T-helper 1 cell treated with Interleukin-12 subunit alpha and Interleukin-12 subunit beta and Interleukin-4 antibody, amounts not matched to agents 30 μg/mL and 1 μg/mL, for 36 hours (primary cell): ENCODE measurements around the gene AUTS2.
A peak's percentile ranks its signal among the peaks of the same experiment; 100 is the strongest.

Experiments
- H3K27ac Mint-ChIP-seq: one replicate; pipeline ENCODE4 v1.8.0; 2021; ENCODE audit warnings: mild to moderate bottlenecking, mixed read lengths
- H3K27me3 Mint-ChIP-seq: one replicate; pipeline ENCODE4 v1.8.0; 2021; ENCODE audit warnings: low read depth, mixed read lengths
- H3K36me3 Mint-ChIP-seq: one replicate; pipeline ENCODE4 v1.8.0; 2021; ENCODE audit warnings: low read depth, mixed read lengths
- H3K4me1 Mint-ChIP-seq: one replicate; pipeline ENCODE4 v1.8.0; 2021; ENCODE audit warnings: low read depth, mixed read lengths
- H3K4me3 Mint-ChIP-seq: one replicate; pipeline ENCODE4 v1.8.0; 2021; ENCODE audit warnings: mild to moderate bottlenecking, moderate library complexity, mixed read lengths
- H3K9me3 Mint-ChIP-seq: one replicate; pipeline ENCODE4 v1.8.0; 2021; ENCODE audit warnings: mixed read lengths

Gene AUTS2

GRCh38 chr7:69598081-69598486 lies at the start of gene AUTS2:
Gene AUTS2, plus strand, starts transcription at chr7:69598475. Its CDS starts 1,179 bp downstream, at chr7:69599654.
- Mint-ChIP-seq H3K27ac (no peak within 1 kb of the TSS), H3K4me1 (peaks cover 3% of the 10 kb centered on the region), H3K36me3 (no peaks in the 10 kb centered on the region), H3K27me3 (peaks cover 38% of the 10 kb centered on the region), H3K9me3 (no peaks in the 10 kb centered on the region), H3K4me3 (peak within 1 kb of the TSS; percentile 82)

GRCh38 chr7:69550991-69551390 lies 47.3 kb upstream of the AUTS2 start:
- Mint-ChIP-seq H3K36me3 (no peaks in the 10 kb centered on the region), H3K9me3 (no peaks in the 10 kb centered on the region), H3K27ac (no peak overlapping the region), H3K4me3 (no peak overlapping the region), H3K27me3 (no peaks in the 10 kb centered on the region), H3K4me1 (no peaks in the 10 kb centered on the region)

- H3K27me3 Mint-ChIP-seq = no peaks in the 10 kb centered on the region
- H3K27ac Mint-ChIP-seq = no peak overlapping the region
- no peaks in the 10 kb centered on the region for H3K9me3 Mint-ChIP-seq
- H3K4me3 Mint-ChIP-seq = no peak overlapping the region
- H3K36me3 Mint-ChIP-seq = no peaks in the 10 kb centered on the region
- no peaks in the 10 kb centered on the region for H3K4me1 Mint-ChIP-seq
Observed at GRCh38 chr7:69553190-69553589, 45.1 kb upstream of the AUTS2 start.

- Mint-ChIP-seq H3K27ac (no peak overlapping the region), H3K4me3 (no peak overlapping the region), H3K36me3 (no peaks in the 10 kb centered on the region), H3K4me1 (no peaks in the 10 kb centered on the region), H3K9me3 (no peaks in the 10 kb centered on the region), H3K27me3 (no peaks in the 10 kb centered on the region)
Observed at GRCh38 chr7:69561266-69561960, 36.9 kb upstream of the AUTS2 start.

- Mint-ChIP-seq H3K9me3 (no peaks in the 10 kb centered on the region), H3K27ac (no peak overlapping the region), H3K4me1 (no peaks in the 10 kb centered on the region), H3K27me3 (no peaks in the 10 kb centered on the region), H3K4me3 (no peak overlapping the region), H3K36me3 (no peaks in the 10 kb centered on the region)
Observed at GRCh38 chr7:69564454-69565417, 33.5 kb upstream of the AUTS2 start.

GRCh38 chr7:69567800-69568199 lies 30.5 kb upstream of the AUTS2 start:
- H3K36me3 Mint-ChIP-seq = no peaks in the 10 kb centered on the region
- H3K27ac Mint-ChIP-seq = no peak overlapping the region
- no peaks in the 10 kb centered on the region for H3K27me3 Mint-ChIP-seq
- no peaks in the 10 kb centered on the region for H3K9me3 Mint-ChIP-seq
- no peaks in the 10 kb centered on the region for H3K4me1 Mint-ChIP-seq
- H3K4me3 Mint-ChIP-seq = no peak overlapping the region

GRCh38 chr7:69568266-69568665 lies 30.0 kb upstream of the AUTS2 start:
- Mint-ChIP-seq H3K4me1 (no peaks in the 10 kb centered on the region), H3K9me3 (no peaks in the 10 kb centered on the region), H3K36me3 (no peaks in the 10 kb centered on the region), H3K27me3 (no peaks in the 10 kb centered on the region), H3K4me3 (no peak overlapping the region), H3K27ac (no peak overlapping the region)

- Mint-ChIP-seq H3K36me3 (no peaks in the 10 kb centered on the region), H3K4me1 (no peaks in the 10 kb centered on the region), H3K4me3 (no peak overlapping the region), H3K27me3 (no peaks in the 10 kb centered on the region), H3K9me3 (no peaks in the 10 kb centered on the region), H3K27ac (no peak overlapping the region)
Observed at GRCh38 chr7:69575651-69576050, 22.6 kb upstream of the AUTS2 start.

- Mint-ChIP-seq H3K27ac (no peak overlapping the region), H3K27me3 (no peaks in the 10 kb centered on the region), H3K9me3 (no peaks in the 10 kb centered on the region), H3K4me1 (no peaks in the 10 kb centered on the region), H3K36me3 (no peaks in the 10 kb centered on the region), H3K4me3 (no peak overlapping the region)
Observed at GRCh38 chr7:69577221-69577620, 21.1 kb upstream of the AUTS2 start.

- no peaks in the 10 kb centered on the region for H3K4me1 Mint-ChIP-seq
- no peaks in the 10 kb centered on the region for H3K27me3 Mint-ChIP-seq
- H3K9me3 Mint-ChIP-seq = no peaks in the 10 kb centered on the region
- no peaks in the 10 kb centered on the region for H3K36me3 Mint-ChIP-seq
- H3K4me3 Mint-ChIP-seq = no peak overlapping the region
- no peak overlapping the region for H3K27ac Mint-ChIP-seq
Observed at GRCh38 chr7:69585169-69585568, 13.1 kb upstream of the AUTS2 start.

- Mint-ChIP-seq H3K4me1 (no peaks in the 10 kb centered on the region), H3K27me3 (no peaks in the 10 kb centered on the region), H3K36me3 (no peaks in the 10 kb centered on the region), H3K27ac (no peak overlapping the region), H3K9me3 (no peaks in the 10 kb centered on the region), H3K4me3 (no peak overlapping the region)
Observed at GRCh38 chr7:69586321-69586720, 12.0 kb upstream of the AUTS2 start.

- Mint-ChIP-seq H3K9me3 (no peaks in the 10 kb centered on the region), H3K4me3 (no peak overlapping the region), H3K4me1 (no peaks in the 10 kb centered on the region), H3K36me3 (no peaks in the 10 kb centered on the region), H3K27me3 (no peaks in the 10 kb centered on the region), H3K27ac (no peak overlapping the region)
Observed at GRCh38 chr7:69588773-69589172, 9.5 kb upstream of the AUTS2 start.

- Mint-ChIP-seq H3K27ac (no peak overlapping the region), H3K4me3 (no peak overlapping the region), H3K9me3 (no peaks in the 10 kb centered on the region), H3K4me1 (no peaks in the 10 kb centered on the region), H3K36me3 (no peaks in the 10 kb centered on the region), H3K27me3 (peaks cover 24% of the 10 kb centered on the region)
Observed at GRCh38 chr7:69591805-69592204, 6.5 kb upstream of the AUTS2 start.

- Mint-ChIP-seq H3K36me3 (no peaks in the 10 kb centered on the region), H3K27ac (no peak overlapping the region), H3K4me3 (no peak overlapping the region), H3K9me3 (no peaks in the 10 kb centered on the region), H3K4me1 (peaks cover 2% of the 10 kb centered on the region), H3K27me3 (peaks cover 30% of the 10 kb centered on the region)
Observed at GRCh38 chr7:69593511-69593910, 4.8 kb upstream of the AUTS2 start.

GRCh38 chr7:69595415-69595814 lies 2.9 kb upstream of the AUTS2 start:
- Mint-ChIP-seq H3K27me3 (peaks cover 38% of the 10 kb centered on the region), H3K36me3 (no peaks in the 10 kb centered on the region), H3K9me3 (no peaks in the 10 kb centered on the region), H3K4me1 (peaks cover 3% of the 10 kb centered on the region), H3K4me3 (no peak overlapping the region), H3K27ac (no peak overlapping the region)
